Measurements from ENCODE around the gene STAG1.
"Not testable (repeated sequence)": the region's sequence is repeated elsewhere in the genome, so short reads cannot be mapped to it uniquely, and the experiment has no call there.

STAG1 gene

GRCh38 chr3:136745916-136746315, 6.3 kb downstream of the STAG1 start:
- no peak for DNase-seq (ENCODE audit: low spot score)

GRCh38 chr3:136741063-136741462, 11.1 kb downstream of the STAG1 start:
- DNase-seq (ENCODE audit: low spot score) = no peak

GRCh38 chr3:136740351-136740958, 11.7 kb downstream of the STAG1 start:
- DNase-seq (ENCODE audit: low spot score) = no peak

GRCh38 chr3:136736950-136737349, 15.2 kb downstream of the STAG1 start:
- not testable (repeated sequence) for DNase-seq (ENCODE audit: low spot score)

- no peak for DNase-seq (ENCODE audit: low spot score)
Measured at GRCh38 chr3:136735103-136735502, 17.1 kb downstream of the STAG1 start.

GRCh38 chr3:136734382-136735070, 17.7 kb downstream of the STAG1 start:
- DNase-seq (ENCODE audit: low spot score) = no peak

- DNase-seq (ENCODE audit: low spot score) = no peak
Measured at GRCh38 chr3:136733317-136733833, 18.8 kb downstream of the STAG1 start.

- no peak for DNase-seq (ENCODE audit: low spot score)
Measured at GRCh38 chr3:136731274-136731884, 20.8 kb downstream of the STAG1 start.

GRCh38 chr3:136730595-136731273, 21.4 kb downstream of the STAG1 start:
- no peak for DNase-seq (ENCODE audit: low spot score)

- DNase-seq (ENCODE audit: low spot score) = no peak
Measured at GRCh38 chr3:136728918-136729317, 23.3 kb downstream of the STAG1 start.

GRCh38 chr3:136728473-136728872, 23.7 kb downstream of the STAG1 start:
- DNase-seq (ENCODE audit: low spot score) = no peak

GRCh38 chr3:136725468-136725867, 26.7 kb downstream of the STAG1 start:
- no peak for DNase-seq (ENCODE audit: low spot score)

- not testable (repeated sequence) for DNase-seq (ENCODE audit: low spot score)
Measured at GRCh38 chr3:136722916-136723315, 29.3 kb downstream of the STAG1 start.

GRCh38 chr3:136722399-136722798, 29.8 kb downstream of the STAG1 start:
- DNase-seq (ENCODE audit: low spot score) = not testable (repeated sequence)

- DNase-seq (ENCODE audit: low spot score) = no peak
Measured at GRCh38 chr3:136720091-136720490, 32.1 kb downstream of the STAG1 start.

- DNase-seq (ENCODE audit: low spot score) = no peak
Measured at GRCh38 chr3:136716629-136717028, 35.5 kb downstream of the STAG1 start.

GRCh38 chr3:136714020-136714419, 38.2 kb downstream of the STAG1 start:
- no peak for DNase-seq (ENCODE audit: low spot score)

- no peak for DNase-seq (ENCODE audit: low spot score)
Measured at GRCh38 chr3:136712941-136713340, 39.2 kb downstream of the STAG1 start.

- not testable (repeated sequence) for DNase-seq (ENCODE audit: low spot score)
Measured at GRCh38 chr3:136711888-136712287, 40.3 kb downstream of the STAG1 start.

GRCh38 chr3:136711277-136711676, 40.9 kb downstream of the STAG1 start:
- no peak for DNase-seq (ENCODE audit: low spot score)

GRCh38 chr3:136709775-136710174, 42.4 kb downstream of the STAG1 start:
- not testable (repeated sequence) for DNase-seq (ENCODE audit: low spot score)

- DNase-seq (ENCODE audit: low spot score) = no peak
Measured at GRCh38 chr3:136708333-136708985, 43.7 kb downstream of the STAG1 start.

All from CD4-positive, alpha-beta T cell treated with Interleukin-15 for 4 hours (primary cell).